GM18498 (cell line): ENCODE measurements around the gene PRDM9.
"Not testable (repeated sequence)": the region's sequence is repeated elsewhere in the genome, so short reads cannot be mapped to it uniquely, and the experiment has no call there.

ENCODE experiments used
- ATAC-seq: cut with Tn5 transposase; IDR thresholded peaks from one replicate; pipeline ENCODE4 v1.9.1; 2021; ENCODE audit warnings: mild to moderate bottlenecking, moderate library complexity; ENCODE audit not compliant: unreplicated experiment

PRDM9 gene

DNA sequence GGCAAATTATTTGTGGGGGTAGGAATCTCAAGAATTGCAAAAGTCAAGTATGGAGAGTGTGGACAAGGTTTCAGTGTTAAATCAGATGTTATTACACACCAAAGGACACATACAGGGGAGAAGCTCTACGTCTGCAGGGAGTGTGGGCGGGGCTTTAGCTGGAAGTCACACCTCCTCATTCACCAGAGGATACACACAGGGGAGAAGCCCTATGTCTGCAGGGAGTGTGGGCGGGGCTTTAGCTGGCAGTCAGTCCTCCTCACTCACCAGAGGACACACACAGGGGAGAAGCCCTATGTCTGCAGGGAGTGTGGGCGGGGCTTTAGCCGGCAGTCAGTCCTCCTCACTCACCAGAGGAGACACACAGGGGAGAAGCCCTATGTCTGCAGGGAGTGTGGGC, 19.2 kb downstream of the PRDM9 start:
- not testable (repeated sequence) for ATAC-seq

GRCh38 chr5:23527216-23527920, 20.0 kb downstream of the PRDM9 start:
- ATAC-seq = not testable (repeated sequence)

DNA sequence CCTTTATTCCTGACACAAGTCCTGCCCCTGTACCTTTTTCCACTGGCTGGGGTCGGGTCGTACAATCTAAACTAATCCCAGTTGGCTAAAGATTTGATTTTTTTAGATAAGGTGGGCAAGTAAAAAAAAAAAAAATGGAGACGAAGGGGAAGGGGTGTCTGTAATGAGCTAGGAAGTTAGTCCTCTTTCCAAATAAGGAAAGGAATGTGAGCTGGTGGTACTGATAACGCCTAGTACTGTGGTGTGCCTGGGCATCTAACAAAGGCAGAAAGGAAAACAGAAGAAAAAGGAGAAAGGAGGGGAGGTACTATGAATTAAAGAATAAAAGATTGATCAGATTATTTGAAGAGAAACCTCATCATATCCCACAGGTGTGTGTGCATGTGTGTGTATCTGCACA, 21.3 kb downstream of the PRDM9 start:
- no peak for ATAC-seq

DNA sequence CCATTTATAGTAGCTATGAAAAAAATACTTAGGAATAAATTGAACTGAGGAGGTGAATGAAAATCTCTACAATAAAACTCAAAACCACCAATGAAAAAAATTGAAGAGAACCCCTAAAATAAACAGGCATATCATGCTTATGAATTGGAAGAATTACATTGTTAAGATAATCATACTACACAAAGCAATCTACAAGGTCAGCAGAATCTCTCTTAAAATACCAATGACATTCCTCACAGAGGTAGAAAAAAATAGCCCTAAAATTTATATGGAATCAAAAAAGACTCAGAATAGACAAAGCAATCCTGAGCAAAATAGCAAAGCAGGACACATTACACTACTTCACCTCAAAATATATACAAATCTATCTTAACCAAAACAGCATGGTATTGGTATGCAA, 23.2 kb downstream of the PRDM9 start:
- no peak for ATAC-seq

GRCh38 chr5:23571059-23571458, 63.6 kb downstream of the PRDM9 start:
- no peak for ATAC-seq
